ENCODE data around the gene NCR2.

NCR2 gene

GRCh38 chr6:41294214-41294872 is 41.1 kb upstream of the NCR2 start:
- TF ChIP-seq EGR1 (IDR thresholded peaks at IDR 0.05) (peak; percentile 64; the same call in 1 of the 2 replicates), FOXM1 (IDR thresholded peaks at IDR 0.05; ENCODE audit: borderline replicate concordance, low read depth) (no peak)
- TF ChIP-seq, protein P1, sequence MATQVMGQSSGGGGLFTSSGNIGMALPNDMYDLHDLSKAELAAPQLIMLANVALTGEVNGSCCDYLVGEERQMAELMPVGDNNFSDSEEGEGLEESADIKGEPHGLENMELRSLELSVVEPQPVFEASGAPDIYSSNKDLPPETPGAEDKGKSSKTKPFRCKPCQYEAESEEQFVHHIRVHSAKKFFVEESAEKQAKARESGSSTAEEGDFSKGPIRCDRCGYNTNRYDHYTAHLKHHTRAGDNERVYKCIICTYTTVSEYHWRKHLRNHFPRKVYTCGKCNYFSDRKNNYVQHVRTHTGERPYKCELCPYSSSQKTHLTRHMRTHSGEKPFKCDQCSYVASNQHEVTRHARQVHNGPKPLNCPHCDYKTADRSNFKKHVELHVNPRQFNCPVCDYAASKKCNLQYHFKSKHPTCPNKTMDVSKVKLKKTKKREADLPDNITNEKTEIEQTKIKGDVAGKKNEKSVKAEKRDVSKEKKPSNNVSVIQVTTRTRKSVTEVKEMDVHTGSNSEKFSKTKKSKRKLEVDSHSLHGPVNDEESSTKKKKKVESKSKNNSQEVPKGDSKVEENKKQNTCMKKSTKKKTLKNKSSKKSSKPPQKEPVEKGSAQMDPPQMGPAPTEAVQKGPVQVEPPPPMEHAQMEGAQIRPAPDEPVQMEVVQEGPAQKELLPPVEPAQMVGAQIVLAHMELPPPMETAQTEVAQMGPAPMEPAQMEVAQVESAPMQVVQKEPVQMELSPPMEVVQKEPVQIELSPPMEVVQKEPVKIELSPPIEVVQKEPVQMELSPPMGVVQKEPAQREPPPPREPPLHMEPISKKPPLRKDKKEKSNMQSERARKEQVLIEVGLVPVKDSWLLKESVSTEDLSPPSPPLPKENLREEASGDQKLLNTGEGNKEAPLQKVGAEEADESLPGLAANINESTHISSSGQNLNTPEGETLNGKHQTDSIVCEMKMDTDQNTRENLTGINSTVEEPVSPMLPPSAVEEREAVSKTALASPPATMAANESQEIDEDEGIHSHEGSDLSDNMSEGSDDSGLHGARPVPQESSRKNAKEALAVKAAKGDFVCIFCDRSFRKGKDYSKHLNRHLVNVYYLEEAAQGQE (IDR thresholded peaks at IDR 0.05; ENCODE audit: low read depth): peak; percentile 36; the same call in 1 of the 2 replicates

- TF ChIP-seq MAX (IDR thresholded peaks at IDR 0.05): 0 out of 2 replicates have a peak, but pooled peaks have one; percentile 12
- TF ChIP-seq EP300 (IDR thresholded peaks at IDR 0.05; ENCODE audit: borderline replicate concordance): peak; percentile 30; the same call in 1 of the 2 replicates
- TF ChIP-seq, protein P2, sequence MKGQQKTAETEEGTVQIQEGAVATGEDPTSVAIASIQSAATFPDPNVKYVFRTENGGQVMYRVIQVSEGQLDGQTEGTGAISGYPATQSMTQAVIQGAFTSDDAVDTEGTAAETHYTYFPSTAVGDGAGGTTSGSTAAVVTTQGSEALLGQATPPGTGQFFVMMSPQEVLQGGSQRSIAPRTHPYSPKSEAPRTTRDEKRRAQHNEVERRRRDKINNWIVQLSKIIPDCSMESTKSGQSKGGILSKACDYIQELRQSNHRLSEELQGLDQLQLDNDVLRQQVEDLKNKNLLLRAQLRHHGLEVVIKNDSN (IDR thresholded peaks at IDR 0.05): peak; percentile 55
- peak; percentile 53; the same call in 1 of the 2 replicates for TF ChIP-seq TEAD4 (IDR thresholded peaks at IDR 0.05)
- peak; percentile 45 for TF ChIP-seq TCF12 (IDR thresholded peaks at IDR 0.05; ENCODE audit: low read depth)
- peak; percentile 66 for TF ChIP-seq CEBPB (IDR thresholded peaks at IDR 0.05)
Measured at GRCh38 chr6:41297248-41297647, 38.2 kb upstream of the NCR2 start.

DNA sequence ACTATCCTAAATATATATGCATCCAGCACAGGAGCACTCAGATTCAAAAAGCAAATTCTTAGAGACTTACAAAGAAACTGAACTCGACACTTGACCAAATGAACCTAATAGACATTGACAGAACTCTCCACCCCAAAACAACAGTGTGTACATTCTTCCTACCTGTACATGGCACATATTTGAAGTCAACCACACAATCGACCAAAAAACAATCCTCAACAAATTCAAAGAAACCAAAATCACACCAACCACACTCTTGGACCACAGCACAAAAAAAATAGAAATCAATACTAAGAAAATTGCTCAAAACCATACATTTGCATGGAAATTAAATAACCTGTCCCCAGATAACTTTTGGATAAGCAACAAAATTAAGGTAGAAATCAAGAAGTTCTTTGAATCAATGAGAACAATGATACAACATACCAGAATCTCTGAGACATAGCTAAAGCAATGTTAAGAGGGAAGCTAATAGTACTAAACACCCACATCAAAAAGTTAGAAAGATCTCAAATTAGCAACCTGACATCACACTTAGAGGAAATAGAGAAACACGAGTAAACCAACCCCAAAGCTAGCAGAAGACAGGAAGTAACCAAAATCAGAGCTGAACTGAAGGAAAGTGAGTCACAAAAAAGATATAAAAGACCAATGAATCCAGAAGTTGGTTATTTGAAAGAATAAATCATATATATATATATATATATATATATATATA is 36.5 kb upstream of the NCR2 start:
- no peak for TF ChIP-seq MAX (IDR thresholded peaks at IDR 0.05)
- TF ChIP-seq TCF12 (IDR thresholded peaks at IDR 0.05; ENCODE audit: low read depth): no peak
- TF ChIP-seq, protein P2 (IDR thresholded peaks at IDR 0.05): no peak
- TF ChIP-seq YY1 (IDR thresholded peaks at IDR 0.05; ENCODE audit: low read depth): no peak
- no peak for TF ChIP-seq EP300 (IDR thresholded peaks at IDR 0.05; ENCODE audit: borderline replicate concordance)
- no peak for TF ChIP-seq FOXM1 (IDR thresholded peaks at IDR 0.05; ENCODE audit: borderline replicate concordance, low read depth)
- no peak for TF ChIP-seq NFIC (IDR thresholded peaks at IDR 0.05)
- no peak for TF ChIP-seq TAF1 (IDR thresholded peaks at IDR 0.05; ENCODE audit: low read depth)
- TF ChIP-seq TEAD4 (IDR thresholded peaks at IDR 0.05): no peak
- TF ChIP-seq ZBTB7A (IDR thresholded peaks at IDR 0.05; ENCODE audit: low read depth): no peak
- TF ChIP-seq EGR1 (IDR thresholded peaks at IDR 0.05): no peak
- TF ChIP-seq CREB1 (IDR thresholded peaks at IDR 0.05; ENCODE audit: low read depth): no peak
- TF ChIP-seq CEBPB (IDR thresholded peaks at IDR 0.05): no peak
- TF ChIP-seq, protein P1 (IDR thresholded peaks at IDR 0.05; ENCODE audit: low read depth): no peak

GRCh38 chr6:41302638-41303037 is 32.8 kb upstream of the NCR2 start:
- TF ChIP-seq MAX (IDR thresholded peaks at IDR 0.05) (no peak), CEBPB (IDR thresholded peaks at IDR 0.05) (no peak), TCF12 (IDR thresholded peaks at IDR 0.05; ENCODE audit: low read depth) (no peak), FOXM1 (IDR thresholded peaks at IDR 0.05; ENCODE audit: borderline replicate concordance, low read depth) (no peak), RAD21 (IDR thresholded peaks at IDR 0.05; ENCODE audit: low read depth) (no peak), YY1 (IDR thresholded peaks at IDR 0.05; ENCODE audit: low read depth) (no peak), CREB1 (IDR thresholded peaks at IDR 0.05; ENCODE audit: low read depth) (no peak), NFIC (IDR thresholded peaks at IDR 0.05) (no peak), ZBTB7A (IDR thresholded peaks at IDR 0.05; ENCODE audit: low read depth) (no peak), TAF1 (IDR thresholded peaks at IDR 0.05; ENCODE audit: low read depth) (no peak), EP300 (IDR thresholded peaks at IDR 0.05; ENCODE audit: borderline replicate concordance) (no peak)
- TF ChIP-seq, protein P2 (IDR thresholded peaks at IDR 0.05): no peak
- TF ChIP-seq, protein P1 (IDR thresholded peaks at IDR 0.05; ENCODE audit: low read depth): no peak

All from Ishikawa (cell line).